HL-60 (cell line): ENCODE results near the gene BAHCC1.

Source experiments
- DNase-seq, 2 experiments: peaks; one replicate each; pipeline ENCODE4 v3.0.0-alpha.2; 2010 to 2020; ENCODE audit warnings: low read depth in 1 of 2, low spot score in 1 of 2
- H3K27ac ChIP-seq: fragments of 250-450 bp; sonication (Bioruptor Pico); replicated peaks from 2 replicates; pipeline ENCODE4 v1.5.1; 2020; ENCODE audit warnings: mild to moderate bottlenecking, moderate library complexity
- H3K27me3 ChIP-seq: fragments of 250-450 bp; sonication (Bioruptor Pico); 2 replicates; pipeline ENCODE4 v1.5.1; 2021; ENCODE audit warnings: mild to moderate bottlenecking, moderate library complexity; ENCODE audit not compliant: insufficient read depth, poor library complexity, severe bottlenecking
- H3K4me3 ChIP-seq: replicated peaks from 2 replicates; pipeline ENCODE4 v1.5.1; 2011; ENCODE audit warnings: mild to moderate bottlenecking, control low read depth, low read length; ENCODE audit not compliant: insufficient read depth
- CTCF ChIP-seq: IDR thresholded peaks from one replicate; pipeline ENCODE4 v1.5.1; 2011; ENCODE audit warnings: low read length, control low read depth, inconsistent platforms; ENCODE audit not compliant: insufficient read depth
- GABPA ChIP-seq: IDR thresholded peaks from 2 replicates; pipeline ENCODE4 v1.6.1; 2012; ENCODE audit warnings: low read depth
- POLR2AphosphoS5 ChIP-seq: IDR thresholded peaks from 2 replicates; pipeline ENCODE4 v1.6.1; 2012; ENCODE audit warnings: low read depth
- REST ChIP-seq: IDR thresholded peaks from 2 replicates; pipeline ENCODE4 v1.6.1; 2012; ENCODE audit warnings: low read depth; ENCODE audit not compliant: insufficient replicate concordance
- SPI1 ChIP-seq: IDR thresholded peaks from 2 replicates; pipeline ENCODE4 v1.6.1; 2012; ENCODE audit warnings: low read depth, mild to moderate bottlenecking, borderline replicate concordance

The BAHCC1 gene

GRCh38 chr17:81512562-81513371 lies 117.5 kb downstream of the BAHCC1 start, which contains the start of gene ACTG1:
Gene ACTG1, minus strand, starts transcription at chr17:81512799. Its CDS starts 445 bp downstream, at chr17:81512354.
- H3K4me3 ChIP-seq, result peak within 1 kb of the TSS; percentile 97
- TF ChIP-seq REST (peak; percentile 73), POLR2AphosphoS5 (peak; percentile 90), CTCF (no peak), SPI1 (no peak)
- peak; percentile 90 for DNase-seq
- H3K27ac ChIP-seq, result peak within 1 kb of the TSS; percentile 98
- H3K27me3 ChIP-seq, result no peaks in the 10 kb centered on the region

- peak in 1 of 2 experiments; percentile 70 for DNase-seq
- Histone ChIP-seq H3K27me3 (no peaks in the 10 kb centered on the region), H3K4me3 (peak overlapping the region; percentile 75), H3K27ac (peak overlapping the region; percentile 98)
- TF ChIP-seq CTCF (no peak), REST (no peak), SPI1 (no peak), GABPA (no peak), POLR2AphosphoS5 (no peak)
Measured at GRCh38 chr17:81513372-81513752, 118.1 kb downstream of the BAHCC1 start.

- no peak for TF ChIP-seq CTCF
- no peak for TF ChIP-seq REST
- TF ChIP-seq SPI1, result no peak
- no peak; the same call in 1 of the 2 replicates for TF ChIP-seq POLR2AphosphoS5
- Histone ChIP-seq H3K4me3 (peak overlapping the region; percentile 75), H3K27me3 (no peaks in the 10 kb centered on the region), H3K27ac (peak overlapping the region; percentile 98)
- peak; percentile 49 to 60 for DNase-seq
Measured at GRCh38 chr17:81513753-81514488, 118.7 kb downstream of the BAHCC1 start.
